HepG2 (cell line): ENCODE measurements around the gene PPM1H. TPM values are rescaled to one million over a fixed set of nuclear protein-coding genes. Genes with fewer than 3 reads are reported as not detected.

Experiments
- ATAC-seq: fragments of 200-7000 bp; cut with Tn5 transposase; 3 replicates; pipeline ENCODE4 v1.9.1; 2020; ENCODE audit warnings: mild to moderate bottlenecking, moderate library complexity
- BruUV-seq: library from RNA; stranded (reverse); fragments of 400-500 nt; replicated peaks from 2 replicates; lab custom pipeline; 2021; lab: Mats Ljungman, UMichigan
- CTCF ChIA-PET: fragments of 300-600 bp; formaldehyde crosslinking; extraction: SDS; loops from one replicate; lab custom pipeline; 2021; ENCODE audit warnings: low total read pairs, inconsistent platforms, low intra/inter-chr PET ratio; lab: Yijun Ruan, JAX
- POLR2A ChIA-PET: fragments of 350-600 bp; sonication (Branson Sonifier 250); formaldehyde crosslinking; loops from one replicate; lab custom pipeline; 2020; ENCODE audit warnings: antibody characterized with exemption, inconsistent platforms; lab: Yijun Ruan, JAX
- DNase-seq: peaks from one replicate; pipeline ENCODE4 v3.0.0-alpha.2; 2015; ENCODE audit warnings: low spot score
- FAIRE-seq: peaks from 3 replicates; lab custom pipeline; 2011; peaks lifted over from hg19 to GRCh38; lab: Jason Lieb, UNC
- H2AFZ ChIP-seq: one replicate; pipeline ENCODE4 v1.6.1; 2011; ENCODE audit warnings: low read length, inconsistent platforms
- H3K27ac ChIP-seq: fragments of 300-600 bp; 3 replicates; pipeline ENCODE4 v1.8.0; 2011; ENCODE audit warnings: mixed run types, mild to moderate bottlenecking, mixed read lengths, low read length, inconsistent platforms; ENCODE audit not compliant: insufficient read depth; ENCODE audit errors: extremely low read length
- H3K27me3 ChIP-seq, 2 experiments: fragments of 200-600 bp in 1 of 2; 2 replicates in 1 of 2; 3 replicates in 1 of 2; pipeline versions ENCODE4 v1.6.0 to v1.8.0; 2011; ENCODE audit warnings: low read length in 2 of 2, mild to moderate bottlenecking in 2 of 2, moderate library complexity in 2 of 2, inconsistent platforms in 1 of 2; ENCODE audit not compliant: insufficient read depth in 2 of 2, control insufficient read depth in 1 of 2
- H3K36me3 ChIP-seq, 2 experiments: fragments of 200-600 bp in 1 of 2; replicated peaks in 1 of 2; 2 replicates in 1 of 2; 3 replicates in 1 of 2; pipeline versions ENCODE4 v1.5.1 to v1.8.0; 2011; ENCODE audit warnings: low read length in 2 of 2, inconsistent platforms in 1 of 2; ENCODE audit not compliant: insufficient read depth in 2 of 2, control insufficient read depth in 1 of 2
- H3K4me1 ChIP-seq: 2 replicates; pipeline ENCODE4 v1.5.1; 2012; ENCODE audit warnings: low read length, inconsistent platforms; ENCODE audit not compliant: insufficient read depth
- H3K4me2 ChIP-seq: 2 replicates; pipeline ENCODE4 v1.6.0; 2011; ENCODE audit warnings: low read depth, low read length, inconsistent platforms
- H3K4me3 ChIP-seq, 3 experiments: fragments of 200-600 bp in 1 of 3; sonication (generic), shearing (Covaris generic) in 1 of 3; replicated peaks in 1 of 3; 2 replicates each; pipeline ENCODE4 v1.5.1; 2011 to 2016; ENCODE audit warnings: low read length in 3 of 3, inconsistent platforms in 2 of 3, low read depth in 2 of 3, mild to moderate bottlenecking in 2 of 3, control low read depth in 1 of 3, mixed read lengths in 1 of 3; ENCODE audit not compliant: insufficient read depth in 1 of 3
- H3K79me2 ChIP-seq: one replicate; pipeline ENCODE4 v1.6.1; 2011; ENCODE audit warnings: low read length, inconsistent platforms; ENCODE audit not compliant: insufficient read depth
- H3K9ac ChIP-seq: 2 replicates; pipeline ENCODE4 v1.6.0; 2011; ENCODE audit warnings: mild to moderate bottlenecking, low read depth, low read length, inconsistent platforms; ENCODE audit not compliant: insufficient read depth
- H3K9me3 ChIP-seq: 2 replicates; pipeline ENCODE4 v1.5.1; 2012; ENCODE audit warnings: mild to moderate bottlenecking, low read length
- H4K20me1 ChIP-seq: 2 replicates; pipeline ENCODE4 v1.6.0; 2011; ENCODE audit warnings: inconsistent platforms, mild to moderate bottlenecking, low read length, moderate library complexity; ENCODE audit not compliant: insufficient read depth
- EP300 ChIP-seq, 3 experiments: sonication (generic) in 1 of 3; formaldehyde crosslinking in 1 of 3; IDR thresholded peaks; 2 replicates each; pipeline versions ENCODE4 v1.5.1 to v1.6.1; 2011 to 2020; ENCODE audit warnings: low read depth in 2 of 3, low read length in 2 of 3, borderline replicate concordance in 1 of 3, improper control_type of control experiment in 1 of 3, mild to moderate bottlenecking in 1 of 3, missing genetic modification reagents in 1 of 3, moderate library complexity in 1 of 3
- GATAD1 ChIP-seq: IDR thresholded peaks from 2 replicates; pipeline ENCODE4 v1.6.1; 2016; ENCODE audit warnings: missing genetic modification reagents, missing compliant biosample characterization
- PAWR ChIP-seq: sonication (generic); formaldehyde crosslinking; IDR thresholded peaks from 2 replicates; pipeline ENCODE4 v1.4.0; 2020; ENCODE audit warnings: missing genetic modification reagents, mild to moderate bottlenecking, borderline replicate concordance
- POLR2AphosphoS5 ChIP-seq: IDR thresholded peaks from 2 replicates; pipeline ENCODE4 v1.6.1; 2012; ENCODE audit warnings: low read depth, low read length
- SOX13 ChIP-seq, 3 experiments: fragments of 450-650 bp in 1 of 3; sonication (generic) in 1 of 3; formaldehyde crosslinking in 1 of 3; IDR thresholded peaks in 2 of 3; conservative IDR thresholded peaks in 1 of 3; 2 replicates each; pipeline versions ENCODE4 v1.5.0 to v1.6.1; 2016 to 2020; ENCODE audit warnings: antibody characterized with exemption in 1 of 3, mild to moderate bottlenecking in 1 of 3, missing compliant biosample characterization in 1 of 3, missing genetic modification reagents in 1 of 3, moderate library complexity in 1 of 3
- SOX6 ChIP-seq, 2 experiments: fragments of 450-650 bp in 1 of 2; sonication (generic) in 1 of 2; formaldehyde crosslinking in 1 of 2; IDR thresholded peaks; 2 replicates each; pipeline versions ENCODE4 v1.4.0 to v1.6.1; 2017 to 2020; ENCODE audit warnings: antibody characterized with exemption in 1 of 2, mild to moderate bottlenecking in 1 of 2, missing genetic modification reagents in 1 of 2
- SRSF9 ChIP-seq: fragments of 200-400 bp; formaldehyde crosslinking; IDR thresholded peaks from 2 replicates; pipeline ENCODE4 v1.6.1; 2018; ENCODE audit warnings: borderline replicate concordance, mild to moderate bottlenecking, low read depth, low read length; ENCODE audit not compliant: insufficient read depth, poor library complexity, severe bottlenecking
- ZMYM4 ChIP-seq: sonication (generic); formaldehyde crosslinking; IDR thresholded peaks from 2 replicates; pipeline ENCODE4 v1.8.1; 2023; ENCODE audit warnings: mild to moderate bottlenecking, missing genetic modification reagents
- ZNF883 ChIP-seq: sonication (generic); formaldehyde crosslinking; IDR thresholded peaks from 2 replicates; pipeline ENCODE4 v1.5.1; 2020; ENCODE audit warnings: mild to moderate bottlenecking, missing genetic modification reagents; ENCODE audit errors: not compliant biosample characterization
- in situ Hi-C: cut with HindIII; loops from 2 replicates; pipeline ENCODE4 v1.10.0; 2017; ENCODE audit warnings: low pct_unique_long_range_greater_than_20kb; ENCODE audit not compliant: extremely low pct_ligation_motif_present
- intact Hi-C: fragments of 100-400 bp; cut with micrococcal nuclease; formaldehyde crosslinking; loops from one replicate; pipeline ENCODE4 v1.10.0; 2022; ENCODE audit not compliant: unreplicated experiment
- polyA plus RNA-seq, 8 experiments: library from polyadenylated mRNA; depleted of rRNA in 3 of 8; stranded (reverse) in 7 of 8; unstranded in 1 of 8; fragments of >200 nt; fragmentation: Illumina TruSeq in 4 of 8; extraction: Trizol in 4 of 8; gene quantifications; 2 replicates each; pipeline versions ENCODE4 v1.2.1 to v1.2.3, GENCODE V29; 2011 to 2016; ENCODE audit warnings: low read depth in 4 of 8, missing spikeins in 1 of 8, mixed read lengths in 1 of 8; ENCODE audit not compliant: insufficient read depth in 1 of 8
- total RNA-seq, 5 experiments: library from RNA; depleted of rRNA; stranded (reverse); fragments of >200 nt; fragmentation: Illumina TruSeq; extraction: Trizol; gene quantifications; 2 replicates each; pipeline ENCODE4 v1.2.3, GENCODE V29; 2016; ENCODE audit warnings: low read depth in 1 of 5
- TF ChIP-seq, protein P1 (sequence below): sonication (generic); formaldehyde crosslinking; IDR thresholded peaks from 2 replicates; pipeline ENCODE4 v1.5.1; 2020; ENCODE audit warnings: missing genetic modification reagents, mild to moderate bottlenecking, borderline replicate concordance
- TF ChIP-seq, protein P2 (sequence below): sonication (generic); formaldehyde crosslinking; IDR thresholded peaks from 2 replicates; pipeline ENCODE4 v1.4.0; 2020; ENCODE audit warnings: mild to moderate bottlenecking, missing genetic modification reagents
- TF ChIP-seq, protein P3 (sequence below): sonication (generic); formaldehyde crosslinking; conservative IDR thresholded peaks from 2 replicates; pipeline ENCODE4 v1.8.1; 2023; ENCODE audit warnings: missing genetic modification reagents

PPM1H gene
- total and polyA plus RNA-seq, 2 of the 13 experiments (the other 11 are each of a cell fraction or from before 2014, with no cell fraction given), result 29.1 to 38.1 TPM

GRCh38 chr12:62618319-62618718 is 316.6 kb downstream of the PPM1H start:
- Histone ChIP-seq H3K27ac (no peak overlapping the region), H2AFZ (no peak overlapping the region), H4K20me1 (no peaks in the 10 kb centered on the region; the same call in 1 of the 2 replicates), H3K9ac (no peak overlapping the region), H3K9me3 (no peaks in the 10 kb centered on the region), H3K4me3 (no peak overlapping the region), H3K36me3 (no peaks in the 10 kb centered on the region)
- ChIA-PET POLR2A (interaction anchor here (0.7 to 1.2 kb wide), 2 partner anchors 13 to 15 kb away, joined by 3 read pairs; no protein-coding TSS in a partner anchor), CTCF (no interaction called here)
- intact Hi-C loops, result no loop called here
- TF ChIP-seq SOX6 (IDR thresholded peaks at IDR 0.05) (no peak), SOX6 (CRISPR knock-in tag; IDR thresholded peaks at IDR 0.05) (peak; percentile 12; the same call in 1 of the 2 replicates), POLR2AphosphoS5 (no peak), ZMYM4 (CRISPR knock-in tag) (no peak), GATAD1 (no peak), SOX13 (IDR thresholded peaks at IDR 0.05) (no peak), SOX13 (CRISPR knock-in tag; conservative IDR thresholded peaks at IDR 0.05 in 1 of 2, IDR thresholded peaks at IDR 0.05 in 1 of 2) (no peak), PAWR (no peak), SRSF9 (no peak), EP300 (IDR thresholded peaks at IDR 0.05; ENCODE audit: low read depth in 2 of 2, low read length in 2 of 2) (0 out of 4 replicates have a peak, but pooled peaks of 1 of the 2 experiments have one; percentile 13), EP300 (CRISPR knock-in tag; IDR thresholded peaks at IDR 0.05; ENCODE audit: borderline replicate concordance) (no peak), ZNF883 (CRISPR knock-in tag) (no peak)
- TF ChIP-seq, protein P1, sequence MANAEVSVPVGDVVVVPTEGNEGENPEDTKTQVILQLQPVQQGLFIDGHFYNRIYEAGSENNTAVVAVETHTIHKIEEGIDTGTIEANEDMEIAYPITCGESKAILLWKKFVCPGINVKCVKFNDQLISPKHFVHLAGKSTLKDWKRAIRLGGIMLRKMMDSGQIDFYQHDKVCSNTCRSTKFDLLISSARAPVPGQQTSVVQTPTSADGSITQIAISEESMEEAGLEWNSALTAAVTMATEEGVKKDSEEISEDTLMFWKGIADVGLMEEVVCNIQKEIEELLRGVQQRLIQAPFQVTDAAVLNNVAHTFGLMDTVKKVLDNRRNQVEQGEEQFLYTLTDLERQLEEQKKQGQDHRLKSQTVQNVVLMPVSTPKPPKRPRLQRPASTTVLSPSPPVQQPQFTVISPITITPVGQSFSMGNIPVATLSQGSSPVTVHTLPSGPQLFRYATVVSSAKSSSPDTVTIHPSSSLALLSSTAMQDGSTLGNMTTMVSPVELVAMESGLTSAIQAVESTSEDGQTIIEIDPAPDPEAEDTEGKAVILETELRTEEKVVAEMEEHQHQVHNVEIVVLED (CRISPR knock-in tag), result no peak
- TF ChIP-seq, protein P2, sequence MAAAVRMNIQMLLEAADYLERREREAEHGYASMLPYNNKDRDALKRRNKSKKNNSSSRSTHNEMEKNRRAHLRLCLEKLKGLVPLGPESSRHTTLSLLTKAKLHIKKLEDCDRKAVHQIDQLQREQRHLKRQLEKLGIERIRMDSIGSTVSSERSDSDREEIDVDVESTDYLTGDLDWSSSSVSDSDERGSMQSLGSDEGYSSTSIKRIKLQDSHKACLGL (CRISPR knock-in tag), result no peak
- TF ChIP-seq, protein P3, sequence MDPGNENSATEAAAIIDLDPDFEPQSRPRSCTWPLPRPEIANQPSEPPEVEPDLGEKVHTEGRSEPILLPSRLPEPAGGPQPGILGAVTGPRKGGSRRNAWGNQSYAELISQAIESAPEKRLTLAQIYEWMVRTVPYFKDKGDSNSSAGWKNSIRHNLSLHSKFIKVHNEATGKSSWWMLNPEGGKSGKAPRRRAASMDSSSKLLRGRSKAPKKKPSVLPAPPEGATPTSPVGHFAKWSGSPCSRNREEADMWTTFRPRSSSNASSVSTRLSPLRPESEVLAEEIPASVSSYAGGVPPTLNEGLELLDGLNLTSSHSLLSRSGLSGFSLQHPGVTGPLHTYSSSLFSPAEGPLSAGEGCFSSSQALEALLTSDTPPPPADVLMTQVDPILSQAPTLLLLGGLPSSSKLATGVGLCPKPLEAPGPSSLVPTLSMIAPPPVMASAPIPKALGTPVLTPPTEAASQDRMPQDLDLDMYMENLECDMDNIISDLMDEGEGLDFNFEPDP, result no peak
- TF ChIP-seq, all 625 proteins: peak for 2
- no peak for ATAC-seq
- peaks cover 12% of the 10 kb centered on the region for H3K4me1 ChIP-seq
- DNase-seq, result no peak
- in situ Hi-C loops, result no loop called here
- H3K79me2 ChIP-seq, result no peaks in the 10 kb centered on the region
- BruUV-seq, result no TSS peak
- no peaks in the 10 kb centered on the region for H3K27me3 ChIP-seq
- peak; percentile 26 for FAIRE-seq
- H3K4me2 ChIP-seq, result no peak overlapping the region
